ENCODE data around the gene GPR137. TPM values are rescaled to one million over a fixed set of nuclear protein-coding genes. Genes with fewer than 3 reads are reported as not detected.

GPR137 gene
- total and polyA plus RNA-seq, 8 donors = 2.9 to 58.8 (median 20.0) TPM

DNA sequence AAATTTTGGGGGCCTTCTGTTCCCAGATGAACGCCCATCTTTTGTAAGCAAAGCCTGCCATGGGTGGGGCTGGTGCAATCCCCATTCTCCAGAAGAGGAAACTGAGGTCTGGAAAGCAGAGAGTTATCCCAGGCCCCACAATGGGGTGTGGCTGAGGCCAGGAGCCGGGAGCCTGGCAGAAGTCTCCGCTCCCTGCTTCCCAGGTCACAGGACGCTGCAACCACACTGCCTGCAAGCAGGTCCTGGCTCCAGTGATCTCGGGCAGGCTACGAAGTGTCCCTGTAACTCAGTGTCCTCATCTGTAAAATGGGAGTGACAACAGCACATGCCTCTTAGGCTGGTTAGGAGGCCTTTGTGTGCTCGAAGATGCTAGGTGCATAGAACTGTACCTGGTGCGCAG lies 32.6 kb upstream of the GPR137 start:
- peaks cover 22 to 39% (median 34%) of the 10 kb centered on the region in 4 donors for H3K4me1 ChIP-seq
- no peaks in the 10 kb centered on the region for H3K27me3 ChIP-seq
- peak overlapping the region in 3 of 5 donors; percentile 81 to 89 (median 86) for H3K27ac ChIP-seq
- H3K36me3 ChIP-seq = peaks cover 31 to 40% (median 38%) of the 10 kb centered on the region in 4 donors
- WGBS, 5 donors = 55 to 79% (median 64%) methylated on average over 7 to 8 of the region's 8 CpGs
- no peak for TF ChIP-seq POLR2AphosphoS5 (IDR thresholded peaks at IDR 0.05)
- TF ChIP-seq, protein P1, sequence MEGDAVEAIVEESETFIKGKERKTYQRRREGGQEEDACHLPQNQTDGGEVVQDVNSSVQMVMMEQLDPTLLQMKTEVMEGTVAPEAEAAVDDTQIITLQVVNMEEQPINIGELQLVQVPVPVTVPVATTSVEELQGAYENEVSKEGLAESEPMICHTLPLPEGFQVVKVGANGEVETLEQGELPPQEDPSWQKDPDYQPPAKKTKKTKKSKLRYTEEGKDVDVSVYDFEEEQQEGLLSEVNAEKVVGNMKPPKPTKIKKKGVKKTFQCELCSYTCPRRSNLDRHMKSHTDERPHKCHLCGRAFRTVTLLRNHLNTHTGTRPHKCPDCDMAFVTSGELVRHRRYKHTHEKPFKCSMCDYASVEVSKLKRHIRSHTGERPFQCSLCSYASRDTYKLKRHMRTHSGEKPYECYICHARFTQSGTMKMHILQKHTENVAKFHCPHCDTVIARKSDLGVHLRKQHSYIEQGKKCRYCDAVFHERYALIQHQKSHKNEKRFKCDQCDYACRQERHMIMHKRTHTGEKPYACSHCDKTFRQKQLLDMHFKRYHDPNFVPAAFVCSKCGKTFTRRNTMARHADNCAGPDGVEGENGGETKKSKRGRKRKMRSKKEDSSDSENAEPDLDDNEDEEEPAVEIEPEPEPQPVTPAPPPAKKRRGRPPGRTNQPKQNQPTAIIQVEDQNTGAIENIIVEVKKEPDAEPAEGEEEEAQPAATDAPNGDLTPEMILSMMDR (IDR thresholded peaks at IDR 0.05) = no peak
- TF ChIP-seq EP300 (IDR thresholded peaks at IDR 0.05) = no peak
- no peak for TF ChIP-seq POLR2A (IDR thresholded peaks at IDR 0.05)
- intact Hi-C loops (cut with DNase I; ENCODE audit: low total_unique reads) = no loop called here
- no peaks in the 10 kb centered on the region for H3K9me3 ChIP-seq
- DNase-seq = no peak
- peak overlapping the region in 3 of 4 donors; percentile 80 to 86 (median 83) for H3K4me3 ChIP-seq

DNA sequence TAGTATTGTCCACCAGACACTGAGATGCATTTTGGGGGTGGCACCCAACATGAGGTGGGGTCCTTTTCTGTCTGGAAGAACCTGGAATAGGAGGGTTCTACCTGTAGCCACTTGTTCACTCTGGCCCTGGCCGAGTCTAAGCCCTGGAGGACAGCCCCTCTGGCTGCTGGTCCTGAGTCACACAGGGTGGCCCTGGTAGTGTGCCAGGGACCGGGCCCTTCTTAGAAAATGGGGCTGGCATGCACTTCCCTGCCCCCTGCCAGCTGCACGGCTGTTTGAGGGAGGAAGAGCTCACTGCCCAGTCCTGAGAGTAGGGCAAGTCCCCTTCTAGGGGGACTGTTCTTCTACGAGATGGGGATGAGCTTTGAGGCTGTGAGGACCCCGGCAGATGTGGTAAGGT lies 32.2 kb upstream of the GPR137 start:
- Histone ChIP-seq H3K27ac (no peak overlapping the region), H3K27me3 (no peaks in the 10 kb centered on the region), H3K4me1 (peaks cover 22 to 39% (median 32%) of the 10 kb centered on the region in 4 donors), H3K36me3 (peaks cover 35 to 44% (median 43%) of the 10 kb centered on the region in 4 donors), H3K4me3 (no peak overlapping the region), H3K9me3 (no peaks in the 10 kb centered on the region)
- 41 to 65% (median 57%) methylated on average over 5 of the region's 5 CpGs for WGBS, 5 donors
- no peak for TF ChIP-seq POLR2A (IDR thresholded peaks at IDR 0.05)
- no peak for TF ChIP-seq EP300 (IDR thresholded peaks at IDR 0.05)
- TF ChIP-seq, protein P1 (IDR thresholded peaks at IDR 0.05) = no peak
- TF ChIP-seq POLR2AphosphoS5 (IDR thresholded peaks at IDR 0.05) = no peak
- intact Hi-C loops (cut with DNase I; ENCODE audit: low total_unique reads) = no loop called here
- no peak for DNase-seq

DNA sequence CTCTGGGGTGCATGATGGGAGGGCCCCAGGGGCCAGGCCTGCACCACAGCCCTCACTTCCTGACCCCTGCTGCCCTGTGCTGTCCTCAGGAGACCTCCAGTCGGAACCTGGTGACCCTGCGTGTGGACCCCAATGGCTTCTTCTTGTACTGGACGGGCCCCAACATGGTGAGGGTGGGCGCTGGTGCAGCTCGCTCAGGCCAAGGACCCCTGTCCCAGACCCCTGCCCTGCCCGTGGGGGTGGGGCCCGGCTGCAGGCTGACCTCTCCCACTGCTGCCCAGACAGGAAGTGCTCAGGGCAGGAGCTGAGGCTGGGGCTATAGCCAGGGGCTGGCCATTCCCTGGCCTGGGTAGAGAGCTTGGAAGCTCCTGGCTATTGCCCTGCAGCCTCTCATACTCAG lies 31.3 kb upstream of the GPR137 start:
- 85 to 92% (median 88%) methylated on average over 5 to 7 of the region's 7 CpGs for WGBS, 5 donors
- TF ChIP-seq, protein P1 (IDR thresholded peaks at IDR 0.05) = no peak
- TF ChIP-seq POLR2A (IDR thresholded peaks at IDR 0.05) (no peak), EP300 (IDR thresholded peaks at IDR 0.05) (no peak), POLR2AphosphoS5 (IDR thresholded peaks at IDR 0.05) (no peak)
- H3K4me1 ChIP-seq = peaks cover 22 to 39% (median 32%) of the 10 kb centered on the region in 4 donors
- H3K27ac ChIP-seq = no peak overlapping the region
- H3K4me3 ChIP-seq = no peak overlapping the region
- peaks cover 43 to 52% (median 51%) of the 10 kb centered on the region in 4 donors for H3K36me3 ChIP-seq
- no peak for DNase-seq
- intact Hi-C loops (cut with DNase I; ENCODE audit: low total_unique reads) = no loop called here
- no peaks in the 10 kb centered on the region for H3K9me3 ChIP-seq
- H3K27me3 ChIP-seq = no peaks in the 10 kb centered on the region

DNA sequence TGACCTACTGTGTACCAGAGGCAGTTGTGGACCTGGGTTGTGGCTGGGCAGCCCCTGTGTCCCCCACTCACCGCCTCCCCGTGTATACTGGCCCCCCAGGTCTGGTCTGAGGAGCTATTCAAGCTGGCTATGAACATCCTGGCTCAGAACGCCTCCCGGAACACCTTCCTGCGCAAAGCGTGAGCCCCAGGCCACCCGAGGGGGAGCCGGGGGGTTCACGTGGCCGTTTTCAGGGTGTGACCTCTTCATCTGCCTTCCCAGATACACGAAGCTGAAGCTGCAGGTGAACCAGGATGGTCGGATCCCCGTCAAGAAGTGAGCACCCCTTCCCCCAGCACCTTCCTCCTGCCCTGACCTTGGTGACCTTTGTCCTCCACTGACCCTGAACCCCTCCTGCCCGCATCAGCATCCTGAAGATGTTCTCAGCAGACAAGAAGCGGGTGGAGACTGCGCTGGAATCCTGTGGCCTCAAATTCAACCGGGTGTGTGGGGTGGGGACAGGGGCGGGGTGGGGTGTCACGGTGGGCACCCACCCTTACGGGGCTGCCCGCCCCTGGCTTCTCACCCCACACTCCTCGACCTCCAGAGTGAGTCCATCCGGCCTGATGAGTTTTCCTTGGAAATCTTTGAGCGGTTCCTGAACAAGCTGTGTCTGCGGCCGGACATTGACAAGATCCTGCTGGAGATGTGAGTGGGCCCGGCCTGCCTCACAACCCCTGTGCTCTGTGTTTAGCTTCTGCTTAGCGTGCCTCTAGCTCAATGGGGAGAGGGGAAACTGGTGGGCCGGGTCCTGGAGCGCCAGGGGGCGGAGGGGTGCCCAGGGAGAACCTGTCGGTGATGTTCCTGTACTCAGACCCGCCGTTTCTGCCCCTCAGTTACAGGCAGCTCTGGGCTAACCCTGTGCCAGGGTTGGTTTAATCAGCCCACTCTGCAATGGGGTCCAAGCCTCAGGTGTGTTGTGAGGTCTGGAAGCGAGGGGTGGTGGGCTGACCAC lies 30.2 kb upstream of the GPR137 start:
- DNase-seq = no peak
- WGBS, 5 donors = 86 to 91% (median 89%) methylated on average over 28 to 35 of the region's 35 CpGs
- H3K9me3 ChIP-seq = no peaks in the 10 kb centered on the region
- peaks cover 44 to 64% (median 62%) of the 10 kb centered on the region in 4 donors for H3K36me3 ChIP-seq
- intact Hi-C loops (cut with DNase I; ENCODE audit: low total_unique reads) = no loop called here
- peaks cover 22 to 37% (median 31%) of the 10 kb centered on the region in 4 donors for H3K4me1 ChIP-seq
- no peak overlapping the region for H3K4me3 ChIP-seq
- no peak overlapping the region for H3K27ac ChIP-seq
- no peak for TF ChIP-seq POLR2AphosphoS5 (IDR thresholded peaks at IDR 0.05)
- H3K27me3 ChIP-seq = no peaks in the 10 kb centered on the region

Measured in stomach (tissue), 9 donors.